ENCODE data around the gene ATP8A2. TPM values are rescaled to one million over a fixed set of nuclear protein-coding genes. Genes with fewer than 3 reads are reported as not detected.

Gene ATP8A2
- total RNA-seq, 1 experiment from 2014 or later, result not detected

DNA sequence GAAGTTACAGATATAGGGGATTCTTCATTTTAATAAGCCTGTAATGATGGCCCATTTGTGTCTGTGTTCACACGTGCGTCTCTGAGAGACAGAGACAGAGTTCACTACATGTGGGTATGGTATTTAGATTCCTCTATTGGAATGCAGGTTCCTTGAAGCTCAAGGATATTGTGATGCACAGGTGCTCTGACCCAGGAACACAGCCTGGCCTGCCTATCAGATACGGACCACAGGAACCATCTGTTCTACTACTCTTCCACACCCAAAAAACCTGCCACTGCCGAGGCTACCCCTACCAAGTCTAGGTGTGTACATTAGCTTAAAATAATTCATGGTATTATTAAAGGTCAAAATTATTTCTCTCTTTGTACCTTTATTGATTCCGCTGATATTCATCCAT lies 289.2 kb downstream of the ATP8A2 start:
- Histone ChIP-seq H3K27ac (ENCODE audit: low read length) (no peak overlapping the region), H3K36me3 (ENCODE audit: control insufficient read depth, insufficient read depth, low read length) (no peaks in the 10 kb centered on the region), H3K4me3 (ENCODE audit: low read depth in 2 of 2, low read length in 2 of 2) (no peak overlapping the region), H3K27me3 (ENCODE audit: control insufficient read depth, insufficient read depth, low read length) (no peaks in the 10 kb centered on the region), H3K9me3 (ENCODE audit: control insufficient read depth, insufficient read depth, low read depth, low read length) (no peaks in the 10 kb centered on the region), H3K4me1 (ENCODE audit: control insufficient read depth, insufficient read depth, low read length) (no peaks in the 10 kb centered on the region)
- TF ChIP-seq SIN3A (IDR thresholded peaks at IDR 0.05; ENCODE audit: borderline replicate concordance, insufficient read depth, low read depth, low read length), result no peak
- TF ChIP-seq, protein P1, sequence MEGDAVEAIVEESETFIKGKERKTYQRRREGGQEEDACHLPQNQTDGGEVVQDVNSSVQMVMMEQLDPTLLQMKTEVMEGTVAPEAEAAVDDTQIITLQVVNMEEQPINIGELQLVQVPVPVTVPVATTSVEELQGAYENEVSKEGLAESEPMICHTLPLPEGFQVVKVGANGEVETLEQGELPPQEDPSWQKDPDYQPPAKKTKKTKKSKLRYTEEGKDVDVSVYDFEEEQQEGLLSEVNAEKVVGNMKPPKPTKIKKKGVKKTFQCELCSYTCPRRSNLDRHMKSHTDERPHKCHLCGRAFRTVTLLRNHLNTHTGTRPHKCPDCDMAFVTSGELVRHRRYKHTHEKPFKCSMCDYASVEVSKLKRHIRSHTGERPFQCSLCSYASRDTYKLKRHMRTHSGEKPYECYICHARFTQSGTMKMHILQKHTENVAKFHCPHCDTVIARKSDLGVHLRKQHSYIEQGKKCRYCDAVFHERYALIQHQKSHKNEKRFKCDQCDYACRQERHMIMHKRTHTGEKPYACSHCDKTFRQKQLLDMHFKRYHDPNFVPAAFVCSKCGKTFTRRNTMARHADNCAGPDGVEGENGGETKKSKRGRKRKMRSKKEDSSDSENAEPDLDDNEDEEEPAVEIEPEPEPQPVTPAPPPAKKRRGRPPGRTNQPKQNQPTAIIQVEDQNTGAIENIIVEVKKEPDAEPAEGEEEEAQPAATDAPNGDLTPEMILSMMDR (IDR thresholded peaks at IDR 0.05), result no peak
- in situ Hi-C loops (cut with HindIII; ENCODE audit: low pct_unique_long_range_greater_than_20kb, low sequenced_read_pairs) (no loop called here), intact Hi-C loops (cut with micrococcal nuclease; ENCODE audit: unreplicated experiment) (no loop called here)
- ChIA-PET CTCF (no interaction called here), POLR2A (no interaction called here)
- DNase-seq (ENCODE audit: low read depth, low spot score) (no peak), ATAC-seq (no peak)
- BruUV-seq (replicated peaks), result no TSS peak

DNA sequence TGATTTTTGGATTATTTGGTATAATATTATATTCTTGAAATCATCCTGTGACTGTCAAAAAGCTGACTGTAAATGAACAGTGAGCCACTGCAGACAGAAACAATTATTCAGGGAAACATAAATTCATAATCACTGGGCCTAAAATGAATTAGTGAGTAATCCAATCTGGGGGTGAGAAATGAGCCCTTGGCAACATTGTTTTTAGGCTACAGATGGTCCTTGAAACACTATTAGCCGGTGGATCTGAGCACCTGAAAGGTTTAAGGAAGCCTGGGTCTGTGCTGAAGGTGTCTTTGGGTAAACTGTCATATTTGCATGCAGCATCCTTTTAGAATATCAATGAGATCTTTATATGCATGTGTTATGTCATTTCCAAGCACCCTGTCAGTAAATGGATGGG lies 290.7 kb downstream of the ATP8A2 start:
- ATAC-seq, result no peak
- H3K4me1 ChIP-seq (ENCODE audit: control insufficient read depth, insufficient read depth, low read length), result no peaks in the 10 kb centered on the region
- TF ChIP-seq TCF7L2 (IDR thresholded peaks at IDR 0.05; ENCODE audit: low read depth, low read length), result no peak
- no peak for DNase-seq (ENCODE audit: low read depth, low spot score)
- in situ Hi-C loops (cut with HindIII; ENCODE audit: low pct_unique_long_range_greater_than_20kb, low sequenced_read_pairs) (no loop called here), intact Hi-C loops (cut with micrococcal nuclease; ENCODE audit: unreplicated experiment) (no loop called here)
- no peak overlapping the region for H3K4me3 ChIP-seq (ENCODE audit: low read depth in 2 of 2, low read length in 2 of 2)
- ChIA-PET POLR2A (no interaction called here), CTCF (no interaction called here)
- no peak overlapping the region for H3K27ac ChIP-seq (ENCODE audit: low read length)
- BruUV-seq (replicated peaks), result no TSS peak
- H3K27me3 ChIP-seq (ENCODE audit: control insufficient read depth, insufficient read depth, low read length), result no peaks in the 10 kb centered on the region
- no peaks in the 10 kb centered on the region for H3K36me3 ChIP-seq (ENCODE audit: control insufficient read depth, insufficient read depth, low read length)
- H3K9me3 ChIP-seq (ENCODE audit: control insufficient read depth, insufficient read depth, low read depth, low read length), result no peaks in the 10 kb centered on the region

DNA sequence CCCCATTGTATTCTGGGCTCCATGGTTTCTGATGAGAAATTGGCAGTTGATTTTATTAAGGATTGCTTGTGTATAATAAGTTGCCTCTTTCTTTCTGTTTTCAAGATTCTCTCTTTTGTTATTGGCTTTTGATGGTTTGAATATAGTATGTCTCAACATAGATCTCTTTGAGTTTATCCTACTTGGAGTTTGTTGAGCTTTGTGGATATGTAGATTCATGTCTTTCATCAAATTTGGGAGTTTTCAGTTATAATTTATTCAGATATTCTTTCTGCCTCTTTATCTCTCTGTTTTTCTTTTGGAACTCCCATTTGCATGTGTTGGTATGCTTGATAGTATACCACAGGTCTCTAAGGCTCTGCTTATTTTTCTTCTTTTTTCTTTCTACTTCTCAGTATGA lies 296.6 kb downstream of the ATP8A2 start:
- Histone ChIP-seq H3K9me3 (ENCODE audit: control insufficient read depth, insufficient read depth, low read depth, low read length) (no peaks in the 10 kb centered on the region), H3K4me1 (ENCODE audit: control insufficient read depth, insufficient read depth, low read length) (no peaks in the 10 kb centered on the region), H3K27ac (ENCODE audit: low read length) (no peak overlapping the region), H3K4me3 (ENCODE audit: low read depth in 2 of 2, low read length in 2 of 2) (no peak overlapping the region), H3K36me3 (ENCODE audit: control insufficient read depth, insufficient read depth, low read length) (no peaks in the 10 kb centered on the region), H3K27me3 (ENCODE audit: control insufficient read depth, insufficient read depth, low read length) (no peaks in the 10 kb centered on the region)
- DNase-seq (ENCODE audit: low read depth, low spot score) (no peak), ATAC-seq (no peak)
- TF ChIP-seq TCF7L2 (IDR thresholded peaks at IDR 0.05; ENCODE audit: low read depth, low read length), result no peak
- TF ChIP-seq SIN3A (IDR thresholded peaks at IDR 0.05; ENCODE audit: borderline replicate concordance, insufficient read depth, low read depth, low read length), result no peak
- TF ChIP-seq, protein P1 (IDR thresholded peaks at IDR 0.05), result no peak
- TF ChIP-seq POLR2AphosphoS5 (IDR thresholded peaks at IDR 0.05; ENCODE audit: low read depth, low read length), result no peak
- TF ChIP-seq, protein P2, sequence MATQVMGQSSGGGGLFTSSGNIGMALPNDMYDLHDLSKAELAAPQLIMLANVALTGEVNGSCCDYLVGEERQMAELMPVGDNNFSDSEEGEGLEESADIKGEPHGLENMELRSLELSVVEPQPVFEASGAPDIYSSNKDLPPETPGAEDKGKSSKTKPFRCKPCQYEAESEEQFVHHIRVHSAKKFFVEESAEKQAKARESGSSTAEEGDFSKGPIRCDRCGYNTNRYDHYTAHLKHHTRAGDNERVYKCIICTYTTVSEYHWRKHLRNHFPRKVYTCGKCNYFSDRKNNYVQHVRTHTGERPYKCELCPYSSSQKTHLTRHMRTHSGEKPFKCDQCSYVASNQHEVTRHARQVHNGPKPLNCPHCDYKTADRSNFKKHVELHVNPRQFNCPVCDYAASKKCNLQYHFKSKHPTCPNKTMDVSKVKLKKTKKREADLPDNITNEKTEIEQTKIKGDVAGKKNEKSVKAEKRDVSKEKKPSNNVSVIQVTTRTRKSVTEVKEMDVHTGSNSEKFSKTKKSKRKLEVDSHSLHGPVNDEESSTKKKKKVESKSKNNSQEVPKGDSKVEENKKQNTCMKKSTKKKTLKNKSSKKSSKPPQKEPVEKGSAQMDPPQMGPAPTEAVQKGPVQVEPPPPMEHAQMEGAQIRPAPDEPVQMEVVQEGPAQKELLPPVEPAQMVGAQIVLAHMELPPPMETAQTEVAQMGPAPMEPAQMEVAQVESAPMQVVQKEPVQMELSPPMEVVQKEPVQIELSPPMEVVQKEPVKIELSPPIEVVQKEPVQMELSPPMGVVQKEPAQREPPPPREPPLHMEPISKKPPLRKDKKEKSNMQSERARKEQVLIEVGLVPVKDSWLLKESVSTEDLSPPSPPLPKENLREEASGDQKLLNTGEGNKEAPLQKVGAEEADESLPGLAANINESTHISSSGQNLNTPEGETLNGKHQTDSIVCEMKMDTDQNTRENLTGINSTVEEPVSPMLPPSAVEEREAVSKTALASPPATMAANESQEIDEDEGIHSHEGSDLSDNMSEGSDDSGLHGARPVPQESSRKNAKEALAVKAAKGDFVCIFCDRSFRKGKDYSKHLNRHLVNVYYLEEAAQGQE (IDR thresholded peaks at IDR 0.05; ENCODE audit: insufficient read depth in 1 of 2, low read depth in 2 of 2, low read length in 1 of 2), result no peak
- CTCF ChIA-PET, result no interaction called here
- no TSS peak for BruUV-seq (replicated peaks)
- POLR2A ChIA-PET, result no interaction called here
- intact Hi-C loops (cut with micrococcal nuclease; ENCODE audit: unreplicated experiment) (no loop called here), in situ Hi-C loops (cut with HindIII; ENCODE audit: low pct_unique_long_range_greater_than_20kb, low sequenced_read_pairs) (no loop called here)

Data from Panc1 (cell line).